Effector memory CD4-positive, alpha-beta T cell (primary cell): ENCODE measurements around the gene SLC15A1.

Source experiments
- DNase-seq, 3 donors: peaks; one replicate each; pipeline ENCODE4 v3.0.0-alpha.2; 2020
- H3K27ac ChIP-seq: 2 replicates; pipeline ENCODE4 v1.7.0; 2013; ENCODE audit warnings: mild to moderate bottlenecking, low read length, moderate library complexity; ENCODE audit not compliant: insufficient read depth, poor library complexity, severe bottlenecking
- H3K27me3 ChIP-seq: replicated peaks from 2 replicates; pipeline ENCODE4 v1.7.0; 2013; ENCODE audit warnings: mild to moderate bottlenecking, low read length; ENCODE audit not compliant: insufficient read depth, control insufficient read depth, poor library complexity, severe bottlenecking
- H3K36me3 ChIP-seq: 2 replicates; pipeline ENCODE4 v1.7.0; 2013; ENCODE audit warnings: mild to moderate bottlenecking, low read length, moderate library complexity; ENCODE audit not compliant: control insufficient read depth, insufficient read depth
- H3K4me1 ChIP-seq: 2 replicates; pipeline ENCODE4 v1.7.0; 2013; ENCODE audit warnings: low read length, mild to moderate bottlenecking; ENCODE audit not compliant: control insufficient read depth, insufficient read depth, poor library complexity, severe bottlenecking
- H3K4me3 ChIP-seq: 2 replicates; pipeline ENCODE4 v1.7.0; 2013; ENCODE audit warnings: low read length, low read depth, mild to moderate bottlenecking; ENCODE audit not compliant: insufficient read depth, poor library complexity, severe bottlenecking
- H3K9me3 ChIP-seq: 2 replicates; pipeline ENCODE4 v1.7.0; 2013; ENCODE audit warnings: mild to moderate bottlenecking, low read length, moderate library complexity; ENCODE audit not compliant: control insufficient read depth

Gene SLC15A1

DNA sequence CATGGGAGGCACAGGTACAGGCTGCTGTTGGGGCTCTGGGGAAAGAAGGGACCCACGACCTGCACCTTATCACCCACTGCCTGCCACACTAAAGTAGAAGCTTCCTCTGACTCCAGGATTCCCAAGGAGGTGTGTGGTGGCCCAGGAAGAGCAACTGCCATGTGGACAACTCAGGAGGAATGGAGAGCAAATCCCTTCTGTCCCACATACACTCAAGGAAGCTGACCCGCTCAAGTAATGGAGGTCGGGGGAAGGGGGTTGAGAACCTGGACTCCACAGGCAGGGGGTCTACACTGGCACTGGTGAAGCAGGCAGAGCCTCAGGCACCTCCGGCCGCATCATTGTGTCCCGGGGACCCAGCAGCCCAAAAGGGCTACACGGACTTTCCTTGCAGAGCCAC lies 29.4 kb upstream of the SLC15A1 start:
- H3K4me1 ChIP-seq, result no peaks in the 10 kb centered on the region

DNA sequence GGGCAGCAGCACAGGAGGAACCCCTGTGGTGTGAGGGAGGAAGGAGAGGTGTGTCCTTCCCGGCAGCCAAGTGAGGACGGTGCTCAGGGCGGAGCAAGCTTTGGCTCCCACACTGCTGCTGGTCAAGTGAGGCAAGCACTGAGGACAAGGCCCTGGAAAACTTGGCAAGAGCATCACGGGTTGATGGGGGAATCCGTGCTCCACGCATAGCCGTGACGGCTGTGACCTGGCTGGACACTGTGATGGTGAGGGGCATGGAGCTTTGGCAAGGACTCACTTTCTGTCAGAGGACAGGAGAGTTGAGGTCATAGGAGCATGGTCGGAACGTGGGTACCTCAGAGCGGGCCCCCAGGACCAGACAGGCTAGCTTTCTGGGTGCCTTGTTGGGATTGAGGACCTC lies 29.0 kb upstream of the SLC15A1 start:
- Histone ChIP-seq H3K9me3 (no peaks in the 10 kb centered on the region), H3K4me1 (no peaks in the 10 kb centered on the region), H3K36me3 (no peaks in the 10 kb centered on the region), H3K27me3 (no peaks in the 10 kb centered on the region), H3K27ac (no peak overlapping the region), H3K4me3 (no peak overlapping the region)
- DNase-seq, result no peak

More for the DNA sequence above, 29.4 kb upstream of the SLC15A1 start:
- Histone ChIP-seq H3K4me3 (no peak overlapping the region), H3K27me3 (no peaks in the 10 kb centered on the region), H3K9me3 (no peaks in the 10 kb centered on the region), H3K36me3 (no peaks in the 10 kb centered on the region), H3K27ac (no peak overlapping the region)
- DNase-seq, result no peak

DNA sequence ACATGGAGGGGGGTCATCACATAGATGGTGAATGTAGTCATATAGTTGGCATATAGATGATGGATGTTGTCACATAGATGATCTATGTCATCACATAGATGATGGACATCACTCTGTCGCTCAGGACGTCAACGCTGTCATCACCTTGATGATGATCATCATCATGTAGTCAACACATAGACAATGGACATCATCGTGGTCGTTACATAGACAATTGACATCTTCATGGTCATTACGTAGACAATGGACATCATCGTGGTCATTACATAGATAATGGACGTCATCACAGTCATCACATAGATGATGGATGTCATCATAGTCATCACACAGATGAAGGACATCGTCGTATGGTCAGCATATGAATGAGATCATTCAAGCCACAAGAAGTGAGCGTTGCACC lies 28.6 kb upstream of the SLC15A1 start:
- DNase-seq, result no peak
- Histone ChIP-seq H3K4me1 (no peaks in the 10 kb centered on the region), H3K9me3 (no peaks in the 10 kb centered on the region), H3K4me3 (no peak overlapping the region), H3K27ac (no peak overlapping the region), H3K27me3 (no peaks in the 10 kb centered on the region), H3K36me3 (no peaks in the 10 kb centered on the region)

DNA sequence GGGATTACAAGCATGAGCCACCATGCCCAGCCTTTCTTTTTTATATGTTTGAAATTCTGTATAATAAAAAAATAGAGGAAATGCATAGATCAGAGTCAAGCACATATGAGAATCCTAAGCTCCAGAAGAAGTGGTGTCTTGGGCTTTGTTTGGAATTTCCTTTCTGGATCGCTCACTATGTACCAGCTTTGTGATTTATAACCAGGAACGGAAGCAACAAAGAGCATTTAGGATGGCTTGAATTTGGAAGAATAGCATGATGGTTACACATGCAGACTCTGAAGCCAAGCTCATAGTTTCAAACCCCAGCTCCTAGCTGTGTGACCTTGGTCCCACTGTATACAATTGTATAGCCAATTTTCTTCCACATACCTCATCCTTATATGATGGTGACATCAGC lies 28.0 kb upstream of the SLC15A1 start:
- Histone ChIP-seq H3K4me3 (no peak overlapping the region), H3K9me3 (no peaks in the 10 kb centered on the region), H3K36me3 (no peaks in the 10 kb centered on the region), H3K27me3 (no peaks in the 10 kb centered on the region), H3K27ac (no peak overlapping the region), H3K4me1 (no peaks in the 10 kb centered on the region)
- no peak for DNase-seq

DNA sequence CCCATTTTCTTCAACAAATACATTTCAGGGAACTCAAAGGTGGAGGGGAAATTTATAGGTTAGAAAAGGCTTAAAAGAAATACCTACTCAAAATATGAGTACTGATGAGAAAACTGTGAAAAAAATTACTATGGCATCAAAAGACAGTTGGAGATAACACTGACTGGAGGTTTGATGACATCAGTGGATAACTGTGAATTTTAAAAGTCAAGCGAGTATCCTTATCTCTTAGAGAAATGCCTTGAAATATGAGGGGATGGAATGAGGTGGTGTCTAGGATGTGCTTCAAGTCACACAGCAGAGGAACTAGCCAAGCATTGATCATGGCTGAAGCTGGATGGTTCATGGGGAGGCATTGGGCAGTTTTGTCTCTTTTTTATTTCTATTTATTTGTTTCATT lies 27.2 kb upstream of the SLC15A1 start:
- Histone ChIP-seq H3K36me3 (no peaks in the 10 kb centered on the region), H3K9me3 (no peaks in the 10 kb centered on the region), H3K4me1 (no peaks in the 10 kb centered on the region), H3K4me3 (no peak overlapping the region), H3K27ac (no peak overlapping the region), H3K27me3 (no peaks in the 10 kb centered on the region)
- no peak for DNase-seq

DNA sequence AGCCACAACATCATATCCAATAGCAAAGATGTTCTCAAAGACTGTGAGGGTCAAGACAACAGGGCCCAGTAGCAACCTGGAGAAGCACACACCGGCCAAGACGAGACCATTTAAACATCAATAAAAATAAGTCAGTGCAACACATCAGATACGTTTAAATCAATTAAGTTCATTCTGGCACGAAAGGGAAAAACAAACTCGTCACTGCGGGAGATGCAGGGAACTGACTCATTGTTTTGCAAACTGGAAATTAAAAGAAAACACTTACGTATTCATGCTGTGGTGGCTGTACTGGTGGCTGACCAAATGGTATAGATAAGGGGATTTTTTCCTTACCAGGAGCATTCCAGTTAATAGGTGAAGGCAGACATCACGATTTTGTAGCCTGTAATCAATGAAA lies 26.3 kb upstream of the SLC15A1 start:
- H3K27ac ChIP-seq, result no peak overlapping the region

DNA sequence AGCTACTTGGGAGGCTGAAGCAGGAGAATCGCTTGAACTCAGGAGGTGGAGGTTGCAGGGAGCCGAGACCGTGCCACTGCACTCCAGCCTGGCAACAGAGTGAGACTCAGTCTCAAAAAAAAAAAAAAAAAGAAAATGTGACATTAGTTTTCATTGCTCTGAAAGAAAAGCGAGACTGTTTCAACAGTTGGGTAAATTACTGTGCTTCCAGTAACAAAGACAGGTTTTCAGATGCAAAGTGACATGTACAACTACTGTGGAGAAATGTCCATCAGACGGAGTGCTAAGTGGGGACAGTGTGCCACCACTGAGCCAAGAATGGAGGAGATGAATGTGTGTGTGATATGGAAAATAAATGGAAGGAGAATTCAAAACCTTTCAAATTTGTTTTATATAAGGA lies 24.2 kb upstream of the SLC15A1 start:
- Histone ChIP-seq H3K27me3 (no peaks in the 10 kb centered on the region), H3K9me3 (no peaks in the 10 kb centered on the region), H3K27ac (no peak overlapping the region), H3K36me3 (no peaks in the 10 kb centered on the region), H3K4me3 (no peak overlapping the region), H3K4me1 (no peaks in the 10 kb centered on the region)
- DNase-seq, result no peak

More for the DNA sequence above, 26.3 kb upstream of the SLC15A1 start:
- no peaks in the 10 kb centered on the region for H3K4me1 ChIP-seq
- no peaks in the 10 kb centered on the region for H3K36me3 ChIP-seq
- no peak for DNase-seq
- no peak overlapping the region for H3K4me3 ChIP-seq
- no peaks in the 10 kb centered on the region for H3K9me3 ChIP-seq
- H3K27me3 ChIP-seq, result no peaks in the 10 kb centered on the region

DNA sequence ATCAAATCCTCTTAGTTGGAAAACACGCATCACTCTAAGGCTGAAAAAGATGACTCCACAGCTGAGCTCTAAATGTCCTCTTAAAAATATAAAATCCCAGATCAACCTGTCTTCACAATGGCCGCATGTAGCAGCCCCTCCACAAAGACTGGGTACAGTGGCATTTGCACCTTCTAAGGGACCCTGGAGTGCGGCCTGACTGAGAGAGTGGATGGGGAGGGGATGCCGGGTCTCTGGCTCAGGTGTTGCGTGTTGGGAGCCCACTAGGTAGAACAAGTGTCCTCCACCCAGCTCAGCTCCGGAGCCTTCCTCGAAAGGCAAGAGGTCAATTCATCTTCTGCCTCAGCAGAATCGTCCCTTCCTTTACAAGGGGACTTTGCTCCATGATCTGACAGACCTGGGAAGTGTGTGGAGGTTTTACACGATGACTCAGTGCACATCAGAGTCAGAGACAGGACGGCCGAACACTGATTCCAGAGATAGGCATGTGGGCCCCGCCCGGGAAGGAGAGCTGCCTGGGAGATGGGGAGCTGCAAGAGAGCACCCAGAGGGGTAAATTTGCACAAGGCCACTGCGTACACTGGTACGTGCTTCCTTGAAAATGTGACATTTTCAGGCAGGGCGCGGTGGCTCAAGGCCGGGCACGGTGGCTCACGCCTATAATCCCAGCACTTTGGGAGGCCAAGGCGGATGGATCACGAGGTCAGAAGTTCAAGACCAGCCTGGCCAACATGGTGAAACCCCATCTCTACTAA lies 23.5 kb upstream of the SLC15A1 start:
- no peak for DNase-seq
- no peaks in the 10 kb centered on the region for H3K27me3 ChIP-seq
- no peak overlapping the region for H3K27ac ChIP-seq
- no peaks in the 10 kb centered on the region for H3K36me3 ChIP-seq
- no peaks in the 10 kb centered on the region for H3K4me1 ChIP-seq
- no peak overlapping the region for H3K4me3 ChIP-seq
- H3K9me3 ChIP-seq, result no peaks in the 10 kb centered on the region

DNA sequence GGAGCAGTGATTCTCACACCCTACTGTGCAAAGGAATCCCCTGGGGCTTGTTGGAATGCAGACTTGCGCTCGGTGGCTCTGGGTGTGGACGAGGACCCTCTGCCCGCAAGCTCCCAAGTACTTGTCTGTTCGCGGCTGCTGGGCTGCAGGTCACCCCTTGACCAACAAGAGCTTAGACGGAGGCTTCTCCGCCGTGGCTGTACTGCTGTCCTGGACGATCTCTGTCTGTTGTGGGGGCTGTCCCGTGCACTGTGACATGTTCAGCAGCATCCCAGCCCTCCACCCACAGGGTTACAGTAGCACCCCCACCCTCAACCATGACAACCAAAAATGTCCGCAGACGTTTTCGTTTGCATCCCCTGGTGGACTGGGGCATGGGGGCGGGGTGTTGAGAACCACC lies 22.9 kb upstream of the SLC15A1 start:
- H3K27ac ChIP-seq, result no peak overlapping the region
- H3K4me3 ChIP-seq, result no peak overlapping the region
- no peak for DNase-seq
- no peaks in the 10 kb centered on the region for H3K4me1 ChIP-seq
- H3K9me3 ChIP-seq, result no peaks in the 10 kb centered on the region
- H3K27me3 ChIP-seq, result no peaks in the 10 kb centered on the region
- H3K36me3 ChIP-seq, result no peaks in the 10 kb centered on the region

DNA sequence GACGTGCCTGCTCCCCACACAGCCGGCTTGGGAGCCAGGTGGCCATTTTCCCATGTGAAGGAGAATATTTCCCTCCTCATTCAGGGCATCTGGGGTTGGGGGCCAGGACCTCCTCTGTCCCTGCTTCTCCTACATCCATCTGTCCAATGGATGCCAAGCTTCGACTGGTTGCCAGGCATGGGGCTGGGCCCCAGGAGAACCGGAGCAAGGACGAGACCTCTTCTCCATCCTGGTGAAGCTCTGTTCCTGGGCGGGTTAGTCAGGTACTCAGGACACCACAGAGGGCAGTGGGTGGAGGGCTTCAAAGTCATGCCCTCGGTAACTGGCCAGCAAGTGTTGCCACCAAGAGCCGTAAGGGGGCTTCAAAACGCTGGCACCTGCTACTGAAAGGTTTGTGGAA lies 22.3 kb upstream of the SLC15A1 start:
- Histone ChIP-seq H3K27me3 (no peaks in the 10 kb centered on the region), H3K4me1 (no peaks in the 10 kb centered on the region), H3K4me3 (no peak overlapping the region), H3K36me3 (no peaks in the 10 kb centered on the region), H3K9me3 (no peaks in the 10 kb centered on the region), H3K27ac (no peak overlapping the region)
- DNase-seq, result no peak
